IPS-18c (cell line): ENCODE data around the gene MRRF.

Experiments used
- H3K4me3 ChIP-seq: 2 replicates; pipeline ENCODE4 v1.7.0; 2013; ENCODE audit warnings: low read depth, mild to moderate bottlenecking, low read length, moderate library complexity; ENCODE audit not compliant: insufficient read depth
- H3K9me3 ChIP-seq: one replicate; pipeline ENCODE4 v1.6.1; 2013; ENCODE audit warnings: mild to moderate bottlenecking, low read length, moderate library complexity; ENCODE audit not compliant: control insufficient read depth, insufficient read depth

Gene MRRF

GRCh38 chr9:122336866-122337555 is 72.3 kb downstream of the MRRF start:
- Histone ChIP-seq H3K9me3 (no peaks in the 10 kb centered on the region), H3K4me3 (peak overlapping the region; percentile 21; the same call in 1 of the 2 replicates)

- Histone ChIP-seq H3K9me3 (no peaks in the 10 kb centered on the region), H3K4me3 (no peak overlapping the region)
Measured at GRCh38 chr9:122337556-122337929, 72.9 kb downstream of the MRRF start.

GRCh38 chr9:122338536-122338935 is 73.9 kb downstream of the MRRF start:
- Histone ChIP-seq H3K4me3 (no peak overlapping the region), H3K9me3 (no peaks in the 10 kb centered on the region)

GRCh38 chr9:122338994-122339393 is 74.3 kb downstream of the MRRF start:
- Histone ChIP-seq H3K4me3 (no peak overlapping the region), H3K9me3 (no peaks in the 10 kb centered on the region)

GRCh38 chr9:122339579-122339978 is 74.9 kb downstream of the MRRF start:
- no peak overlapping the region for H3K4me3 ChIP-seq
- H3K9me3 ChIP-seq = no peaks in the 10 kb centered on the region

GRCh38 chr9:122340161-122340560 is 75.5 kb downstream of the MRRF start:
- Histone ChIP-seq H3K4me3 (no peak overlapping the region), H3K9me3 (no peaks in the 10 kb centered on the region)

- no peaks in the 10 kb centered on the region for H3K9me3 ChIP-seq
- H3K4me3 ChIP-seq = no peak overlapping the region
Measured at GRCh38 chr9:122342323-122343050, 77.8 kb downstream of the MRRF start.

GRCh38 chr9:122346478-122347347 is 82.0 kb downstream of the MRRF start:
- Histone ChIP-seq H3K9me3 (no peaks in the 10 kb centered on the region), H3K4me3 (peak overlapping the region; percentile 63)

GRCh38 chr9:122347348-122348287 is 82.9 kb downstream of the MRRF start:
- no peaks in the 10 kb centered on the region for H3K9me3 ChIP-seq
- H3K4me3 ChIP-seq = peak overlapping the region; percentile 63

- no peaks in the 10 kb centered on the region for H3K9me3 ChIP-seq
- H3K4me3 ChIP-seq = no peak overlapping the region
Measured at GRCh38 chr9:122348288-122348777, 83.7 kb downstream of the MRRF start.

- Histone ChIP-seq H3K4me3 (no peak overlapping the region), H3K9me3 (no peaks in the 10 kb centered on the region)
Measured at GRCh38 chr9:122348791-122349190, 84.1 kb downstream of the MRRF start.

GRCh38 chr9:122349201-122349600 is 84.5 kb downstream of the MRRF start:
- H3K4me3 ChIP-seq = no peak overlapping the region
- H3K9me3 ChIP-seq = no peaks in the 10 kb centered on the region

- Histone ChIP-seq H3K9me3 (no peaks in the 10 kb centered on the region), H3K4me3 (no peak overlapping the region)
Measured at GRCh38 chr9:122350577-122351355, 86.1 kb downstream of the MRRF start.

- Histone ChIP-seq H3K4me3 (no peak overlapping the region), H3K9me3 (no peaks in the 10 kb centered on the region)
Measured at GRCh38 chr9:122354536-122355199, 90.0 kb downstream of the MRRF start.

- Histone ChIP-seq H3K4me3 (no peak overlapping the region), H3K9me3 (no peaks in the 10 kb centered on the region)
Measured at GRCh38 chr9:122355336-122355875, 90.7 kb downstream of the MRRF start.
